GM21619 (cell line): ENCODE data around the gene IGF2BP2.

Source experiments
- ATAC-seq: cut with Tn5 transposase; IDR thresholded peaks from one replicate; pipeline ENCODE4 v1.9.1; 2021; ENCODE audit not compliant: unreplicated experiment

IGF2BP2 gene

GRCh38 chr3:185767002-185767688 is 57.7 kb downstream of the IGF2BP2 start:
- no peak for ATAC-seq

GRCh38 chr3:185766329-185767001 is 58.4 kb downstream of the IGF2BP2 start:
- no peak for ATAC-seq

GRCh38 chr3:185764980-185765370 is 59.9 kb downstream of the IGF2BP2 start:
- ATAC-seq: no peak

- ATAC-seq: no peak
These were observed 60.5 kb downstream of the IGF2BP2 start for GRCh38 chr3:185764163-185764979.

- no peak for ATAC-seq
These were observed 61.4 kb downstream of the IGF2BP2 start for GRCh38 chr3:185763347-185764005.

GRCh38 chr3:185760550-185760949 is 64.3 kb downstream of the IGF2BP2 start:
- ATAC-seq: no peak

- ATAC-seq: no peak
These were observed 64.8 kb downstream of the IGF2BP2 start for GRCh38 chr3:185760088-185760487.

- no peak for ATAC-seq
These were observed 65.3 kb downstream of the IGF2BP2 start for GRCh38 chr3:185759512-185759911.

GRCh38 chr3:185758912-185759311 is 65.9 kb downstream of the IGF2BP2 start:
- no peak for ATAC-seq

GRCh38 chr3:185757176-185757575 is 67.7 kb downstream of the IGF2BP2 start:
- ATAC-seq: no peak

- ATAC-seq: no peak
These were observed 68.4 kb downstream of the IGF2BP2 start for GRCh38 chr3:185756477-185756876.

GRCh38 chr3:185754920-185755319 is 69.9 kb downstream of the IGF2BP2 start:
- no peak for ATAC-seq

- no peak for ATAC-seq
These were observed 71.5 kb downstream of the IGF2BP2 start for GRCh38 chr3:185753354-185753753.

GRCh38 chr3:185750702-185751101 is 74.1 kb downstream of the IGF2BP2 start:
- ATAC-seq: no peak

GRCh38 chr3:185750015-185750414 is 74.8 kb downstream of the IGF2BP2 start:
- no peak for ATAC-seq

- no peak for ATAC-seq
These were observed 78.4 kb downstream of the IGF2BP2 start for GRCh38 chr3:185746470-185746869.

- no peak for ATAC-seq
These were observed 79.6 kb downstream of the IGF2BP2 start for GRCh38 chr3:185744997-185745843.

GRCh38 chr3:185741586-185741985 is 83.3 kb downstream of the IGF2BP2 start:
- ATAC-seq: no peak

GRCh38 chr3:185740133-185740532 is 84.7 kb downstream of the IGF2BP2 start:
- no peak for ATAC-seq

- no peak for ATAC-seq
These were observed 85.6 kb downstream of the IGF2BP2 start for GRCh38 chr3:185739264-185739701.
